ENCODE results near the gene CDH19.

Gene CDH19

GRCh38 chr18:66603941-66604627, at the start of gene CDH19:
CDH19 (minus strand) TSS chr18:66604090; CDS start chr18:66572204, 31,886 bp downstream.
- no peaks in the 10 kb centered on the region for H3K9me3 ChIP-seq (ENCODE audit: insufficient read depth, low read length)
- no peaks in the 10 kb centered on the region for H3K36me3 ChIP-seq (ENCODE audit: insufficient read depth, insufficient read length, low read length)
- TF ChIP-seq YY1 (IDR thresholded peaks at IDR 0.05; ENCODE audit: insufficient read depth, insufficient read length) (no peak), ZNF274 (IDR thresholded peaks at IDR 0.05; ENCODE audit: low read depth, low read length) (no peak), SUZ12 (IDR thresholded peaks at IDR 0.05; ENCODE audit: extremely low read depth, insufficient read depth, insufficient read length) (no peak)
- no peak within 1 kb of the TSS for H3K9ac ChIP-seq (ENCODE audit: insufficient read length, low read depth)
- no peaks in the 10 kb centered on the region for H3K27me3 ChIP-seq (ENCODE audit: insufficient read depth, insufficient read length)
- DNase-seq (ENCODE audit: low read depth, low spot score) = no peak
- H3K4me1 ChIP-seq (ENCODE audit: insufficient read depth, insufficient read length) = no peaks in the 10 kb centered on the region
- H3K4me3 ChIP-seq (ENCODE audit: insufficient read length, low read depth) = no peak within 1 kb of the TSS

GRCh38 chr18:66647671-66648070, 43.8 kb upstream of the CDH19 start:
- Histone ChIP-seq H3K4me1 (ENCODE audit: insufficient read depth, insufficient read length) (no peaks in the 10 kb centered on the region), H3K27me3 (ENCODE audit: insufficient read depth, insufficient read length) (no peaks in the 10 kb centered on the region), H3K9me3 (ENCODE audit: insufficient read depth, low read length) (no peaks in the 10 kb centered on the region), H3K36me3 (ENCODE audit: insufficient read depth, insufficient read length, low read length) (no peaks in the 10 kb centered on the region), H3K9ac (ENCODE audit: insufficient read length, low read depth) (no peak overlapping the region), H3K4me3 (ENCODE audit: insufficient read length, low read depth) (no peak overlapping the region)
- TF ChIP-seq ZNF274 (IDR thresholded peaks at IDR 0.05; ENCODE audit: low read depth, low read length) (no peak), SUZ12 (IDR thresholded peaks at IDR 0.05; ENCODE audit: extremely low read depth, insufficient read depth, insufficient read length) (no peak), YY1 (IDR thresholded peaks at IDR 0.05; ENCODE audit: insufficient read depth, insufficient read length) (no peak)
- DNase-seq (ENCODE audit: low read depth, low spot score) = no peak

GRCh38 chr18:66646609-66647008, 42.7 kb upstream of the CDH19 start:
- no peak overlapping the region for H3K4me3 ChIP-seq (ENCODE audit: insufficient read length, low read depth)
- H3K4me1 ChIP-seq (ENCODE audit: insufficient read depth, insufficient read length) = no peaks in the 10 kb centered on the region
- DNase-seq (ENCODE audit: low read depth, low spot score) = no peak
- H3K9ac ChIP-seq (ENCODE audit: insufficient read length, low read depth) = no peak overlapping the region
- H3K9me3 ChIP-seq (ENCODE audit: insufficient read depth, low read length) = no peaks in the 10 kb centered on the region
- H3K27me3 ChIP-seq (ENCODE audit: insufficient read depth, insufficient read length) = no peaks in the 10 kb centered on the region
- no peaks in the 10 kb centered on the region for H3K36me3 ChIP-seq (ENCODE audit: insufficient read depth, insufficient read length, low read length)
- TF ChIP-seq SUZ12 (IDR thresholded peaks at IDR 0.05; ENCODE audit: extremely low read depth, insufficient read depth, insufficient read length) = no peak
- TF ChIP-seq ZNF274 (IDR thresholded peaks at IDR 0.05; ENCODE audit: low read depth, low read length) = no peak
- TF ChIP-seq YY1 (IDR thresholded peaks at IDR 0.05; ENCODE audit: insufficient read depth, insufficient read length) = no peak

GRCh38 chr18:66645983-66646382, 42.1 kb upstream of the CDH19 start:
- no peaks in the 10 kb centered on the region for H3K4me1 ChIP-seq (ENCODE audit: insufficient read depth, insufficient read length)
- no peaks in the 10 kb centered on the region for H3K27me3 ChIP-seq (ENCODE audit: insufficient read depth, insufficient read length)
- no peak overlapping the region for H3K9ac ChIP-seq (ENCODE audit: insufficient read length, low read depth)
- no peak for DNase-seq (ENCODE audit: low read depth, low spot score)
- no peak overlapping the region for H3K4me3 ChIP-seq (ENCODE audit: insufficient read length, low read depth)
- H3K9me3 ChIP-seq (ENCODE audit: insufficient read depth, low read length) = no peaks in the 10 kb centered on the region
- TF ChIP-seq SUZ12 (IDR thresholded peaks at IDR 0.05; ENCODE audit: extremely low read depth, insufficient read depth, insufficient read length) (no peak), YY1 (IDR thresholded peaks at IDR 0.05; ENCODE audit: insufficient read depth, insufficient read length) (no peak)
- no peaks in the 10 kb centered on the region for H3K36me3 ChIP-seq (ENCODE audit: insufficient read depth, insufficient read length, low read length)

- Histone ChIP-seq H3K9ac (ENCODE audit: insufficient read length, low read depth) (no peak overlapping the region), H3K27me3 (ENCODE audit: insufficient read depth, insufficient read length) (no peaks in the 10 kb centered on the region), H3K36me3 (ENCODE audit: insufficient read depth, insufficient read length, low read length) (no peaks in the 10 kb centered on the region), H3K9me3 (ENCODE audit: insufficient read depth, low read length) (no peaks in the 10 kb centered on the region), H3K4me1 (ENCODE audit: insufficient read depth, insufficient read length) (no peaks in the 10 kb centered on the region), H3K4me3 (ENCODE audit: insufficient read length, low read depth) (no peak overlapping the region)
- no peak for DNase-seq (ENCODE audit: low read depth, low spot score)
- TF ChIP-seq YY1 (IDR thresholded peaks at IDR 0.05; ENCODE audit: insufficient read depth, insufficient read length) (no peak), ZNF274 (IDR thresholded peaks at IDR 0.05; ENCODE audit: low read depth, low read length) (no peak), SUZ12 (IDR thresholded peaks at IDR 0.05; ENCODE audit: extremely low read depth, insufficient read depth, insufficient read length) (no peak)
Measured at GRCh38 chr18:66641056-66641455, 37.2 kb upstream of the CDH19 start.

GRCh38 chr18:66640431-66640830, 36.5 kb upstream of the CDH19 start:
- Histone ChIP-seq H3K9ac (ENCODE audit: insufficient read length, low read depth) (no peak overlapping the region), H3K27me3 (ENCODE audit: insufficient read depth, insufficient read length) (no peaks in the 10 kb centered on the region), H3K36me3 (ENCODE audit: insufficient read depth, insufficient read length, low read length) (no peaks in the 10 kb centered on the region), H3K4me3 (ENCODE audit: insufficient read length, low read depth) (no peak overlapping the region), H3K4me1 (ENCODE audit: insufficient read depth, insufficient read length) (no peaks in the 10 kb centered on the region), H3K9me3 (ENCODE audit: insufficient read depth, low read length) (no peaks in the 10 kb centered on the region)
- TF ChIP-seq SUZ12 (IDR thresholded peaks at IDR 0.05; ENCODE audit: extremely low read depth, insufficient read depth, insufficient read length) (no peak), YY1 (IDR thresholded peaks at IDR 0.05; ENCODE audit: insufficient read depth, insufficient read length) (no peak), ZNF274 (IDR thresholded peaks at IDR 0.05; ENCODE audit: low read depth, low read length) (no peak)
- DNase-seq (ENCODE audit: low read depth, low spot score) = no peak

GRCh38 chr18:66638856-66639629, 35.2 kb upstream of the CDH19 start:
- TF ChIP-seq YY1 (IDR thresholded peaks at IDR 0.05; ENCODE audit: insufficient read depth, insufficient read length) = no peak
- TF ChIP-seq ZNF274 (IDR thresholded peaks at IDR 0.05; ENCODE audit: low read depth, low read length) = no peak
- TF ChIP-seq SUZ12 (IDR thresholded peaks at IDR 0.05; ENCODE audit: extremely low read depth, insufficient read depth, insufficient read length) = no peak
- Histone ChIP-seq H3K27me3 (ENCODE audit: insufficient read depth, insufficient read length) (no peaks in the 10 kb centered on the region), H3K9ac (ENCODE audit: insufficient read length, low read depth) (no peak overlapping the region), H3K36me3 (ENCODE audit: insufficient read depth, insufficient read length, low read length) (no peaks in the 10 kb centered on the region), H3K4me3 (ENCODE audit: insufficient read length, low read depth) (no peak overlapping the region), H3K4me1 (ENCODE audit: insufficient read depth, insufficient read length) (no peaks in the 10 kb centered on the region), H3K9me3 (ENCODE audit: insufficient read depth, low read length) (no peaks in the 10 kb centered on the region)
- no peak for DNase-seq (ENCODE audit: low read depth, low spot score)

All from NT2/D1 (cell line).